Nephron progenitor cell (in vitro differentiated cells): ENCODE data around the gene R3HCC1L.

ENCODE experiments used
- DNase-seq: peaks from one replicate; pipeline ENCODE4 v3.0.0; 2021
- H3K27ac Mint-ChIP-seq: 2 replicates; pipeline ENCODE4 v1.8.0; 2021; ENCODE audit warnings: mild to moderate bottlenecking, moderate library complexity, mixed read lengths
- H3K27me3 Mint-ChIP-seq: 2 replicates; pipeline ENCODE4 v1.8.0; 2021; ENCODE audit warnings: mild to moderate bottlenecking, low read depth, mixed read lengths; ENCODE audit not compliant: poor library complexity
- H3K36me3 Mint-ChIP-seq: 2 replicates; pipeline ENCODE4 v1.8.0; 2021; ENCODE audit warnings: low read depth, mixed read lengths
- H3K4me1 Mint-ChIP-seq: 2 replicates; pipeline ENCODE4 v1.8.0; 2021; ENCODE audit warnings: mixed read lengths
- H3K4me3 Mint-ChIP-seq: 2 replicates; pipeline ENCODE4 v1.8.0; 2021; ENCODE audit warnings: mild to moderate bottlenecking, moderate library complexity, mixed read lengths
- H3K9me3 Mint-ChIP-seq: 2 replicates; pipeline ENCODE4 v1.8.0; 2021; ENCODE audit warnings: mild to moderate bottlenecking, moderate library complexity, mixed read lengths
- CTCF ChIP-seq: fragments of 200-600 bp; sonication (generic); IDR thresholded peaks from 2 replicates; pipeline ENCODE4 v1.5.0; 2021; ENCODE audit warnings: antibody characterized with exemption

The R3HCC1L gene

GRCh38 chr10:98101366-98101765, 33.1 kb upstream of the R3HCC1L start:
- no peak overlapping the region for H3K27ac Mint-ChIP-seq
- no peak for TF ChIP-seq CTCF
- peaks cover 21% of the 10 kb centered on the region for H3K4me1 Mint-ChIP-seq
- no peaks in the 10 kb centered on the region for H3K9me3 Mint-ChIP-seq
- peaks cover 13% of the 10 kb centered on the region for H3K27me3 Mint-ChIP-seq
- no peaks in the 10 kb centered on the region for H3K36me3 Mint-ChIP-seq
- no peak for DNase-seq
- H3K4me3 Mint-ChIP-seq: no peak overlapping the region

- no peaks in the 10 kb centered on the region for H3K36me3 Mint-ChIP-seq
- H3K4me3 Mint-ChIP-seq: no peak overlapping the region
- H3K27me3 Mint-ChIP-seq: peaks cover 7% of the 10 kb centered on the region
Observed at GRCh38 chr10:98104125-98104524, 30.3 kb upstream of the R3HCC1L start.

GRCh38 chr10:98106531-98106930, 27.9 kb upstream of the R3HCC1L start:
- no peaks in the 10 kb centered on the region for H3K4me1 Mint-ChIP-seq

More at GRCh38 chr10:98104125-98104524, 30.3 kb upstream of the R3HCC1L start:
- H3K9me3 Mint-ChIP-seq: no peaks in the 10 kb centered on the region
- TF ChIP-seq CTCF: no peak
- DNase-seq: no peak
- no peaks in the 10 kb centered on the region for H3K4me1 Mint-ChIP-seq
- no peak overlapping the region for H3K27ac Mint-ChIP-seq

GRCh38 chr10:98107644-98108430, 26.6 kb upstream of the R3HCC1L start:
- no peaks in the 10 kb centered on the region for H3K4me1 Mint-ChIP-seq
- no peak overlapping the region for H3K27ac Mint-ChIP-seq
- no peak for DNase-seq
- no peaks in the 10 kb centered on the region for H3K9me3 Mint-ChIP-seq
- no peaks in the 10 kb centered on the region for H3K36me3 Mint-ChIP-seq
- TF ChIP-seq CTCF: no peak
- H3K27me3 Mint-ChIP-seq: peaks cover 29% of the 10 kb centered on the region
- H3K4me3 Mint-ChIP-seq: no peak overlapping the region

More at GRCh38 chr10:98106531-98106930, 27.9 kb upstream of the R3HCC1L start:
- Mint-ChIP-seq H3K36me3 (no peaks in the 10 kb centered on the region), H3K9me3 (no peaks in the 10 kb centered on the region), H3K27ac (no peak overlapping the region), H3K4me3 (no peak overlapping the region), H3K27me3 (peaks cover 23% of the 10 kb centered on the region)
- TF ChIP-seq CTCF: no peak
- DNase-seq: no peak

- H3K27me3 Mint-ChIP-seq: peaks cover 52% of the 10 kb centered on the region
- no peaks in the 10 kb centered on the region for H3K9me3 Mint-ChIP-seq
Observed at GRCh38 chr10:98110356-98110755, 24.1 kb upstream of the R3HCC1L start.

More at GRCh38 chr10:98110356-98110755, 24.1 kb upstream of the R3HCC1L start:
- Mint-ChIP-seq H3K36me3 (no peaks in the 10 kb centered on the region), H3K27ac (no peak overlapping the region), H3K4me3 (no peak overlapping the region), H3K4me1 (no peaks in the 10 kb centered on the region)
- no peak for DNase-seq
- no peak for TF ChIP-seq CTCF
